NOMO-1 (cell line): ENCODE data around the gene GALNTL6.
A peak's percentile ranks its signal among the peaks of the same experiment; 100 is the strongest.

ENCODE experiments used
- DNase-seq, 2 experiments: peaks; one replicate each; lab custom pipeline; 2025; ENCODE audit not compliant: unreplicated experiment in 2 of 2; lab: John Stamatoyannopoulos, UW

GALNTL6 gene

DNA sequence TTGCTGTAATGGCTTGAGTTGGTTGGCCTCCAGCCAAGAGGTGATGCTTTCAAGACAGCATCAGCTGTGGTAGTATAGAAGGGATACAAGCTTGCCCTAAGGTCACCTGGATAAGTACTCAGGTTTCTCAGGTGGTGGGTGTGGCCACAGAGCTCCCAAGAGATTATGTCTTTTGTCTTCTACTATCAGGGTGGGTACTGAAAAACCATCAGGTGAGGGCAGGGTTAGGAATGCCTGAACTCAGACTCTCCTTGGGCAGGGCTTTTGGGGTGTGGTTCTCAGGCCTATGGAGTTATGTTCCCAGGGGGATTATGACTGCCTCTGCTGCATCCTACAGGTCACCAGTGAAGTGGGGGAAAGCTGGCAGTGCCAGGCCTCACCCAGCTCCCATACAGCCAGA is 700.8 kb downstream of the GALNTL6 start:
- DNase-seq, result no peak

DNA sequence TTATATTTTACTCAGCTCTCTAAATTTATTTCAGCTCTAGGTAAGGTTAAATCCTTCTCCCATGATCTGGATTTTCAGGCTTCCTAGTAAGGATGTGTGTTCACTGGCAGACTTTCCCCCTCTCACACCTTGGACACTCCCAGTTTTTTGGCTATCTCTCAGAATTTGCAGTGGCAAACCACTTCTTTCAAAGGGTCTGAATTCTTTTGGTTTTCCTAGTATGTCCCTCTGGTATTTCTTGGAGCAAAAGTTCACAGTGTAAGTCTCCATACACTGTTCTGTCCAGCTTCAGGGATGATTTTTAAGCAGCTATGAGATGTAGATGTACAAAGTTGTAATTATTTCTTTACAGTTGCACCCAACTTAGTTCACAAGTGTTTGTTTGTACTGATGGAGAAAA is 701.6 kb downstream of the GALNTL6 start:
- no peak for DNase-seq

DNA sequence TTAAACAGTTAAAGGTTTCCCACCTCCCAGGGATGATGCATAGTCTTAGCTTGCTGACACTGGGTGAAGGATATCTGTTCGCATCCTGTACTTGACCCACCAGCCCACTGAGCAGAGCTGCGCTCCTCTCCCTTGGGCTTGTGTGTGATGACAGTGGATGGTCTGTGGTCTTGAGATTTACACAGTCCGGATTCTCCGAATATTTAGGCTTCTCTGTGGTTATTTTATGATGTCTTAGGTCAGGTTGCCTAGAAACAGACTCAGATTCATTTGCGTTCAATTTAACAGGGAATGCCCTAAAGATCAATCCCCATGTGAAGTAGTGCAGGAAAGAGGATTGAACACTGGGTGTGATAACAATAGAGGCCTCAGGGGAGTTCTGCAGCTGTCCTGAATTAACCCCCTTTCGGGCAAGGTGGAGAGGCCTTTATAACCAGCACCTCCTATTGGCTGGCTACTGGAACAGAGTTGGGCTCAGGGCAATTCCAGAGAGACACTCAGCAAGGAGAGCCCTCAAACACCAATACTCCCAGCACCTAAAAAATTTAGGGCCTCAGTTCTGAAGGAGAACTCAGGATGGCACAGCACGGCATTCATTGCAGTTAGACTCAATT is 702.2 kb downstream of the GALNTL6 start:
- no peak for DNase-seq

DNA sequence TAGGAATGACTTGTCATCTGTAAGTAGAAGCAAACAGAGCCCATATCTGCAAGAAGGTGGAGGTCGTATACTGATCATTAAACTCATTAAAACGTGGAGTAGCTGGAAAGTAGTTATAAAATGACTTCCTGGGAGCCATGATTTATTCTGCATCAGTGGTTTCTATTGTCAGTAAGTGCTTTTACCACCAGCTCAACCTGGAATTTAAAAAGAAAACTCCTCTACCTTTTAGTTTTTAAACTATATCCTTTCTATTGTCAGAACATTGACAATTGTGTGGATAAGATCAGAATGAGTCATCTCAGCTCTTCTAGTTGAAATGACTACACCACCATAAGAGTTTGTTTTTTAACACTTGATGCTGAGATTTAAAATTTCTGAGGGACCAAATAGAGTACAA is 704.2 kb downstream of the GALNTL6 start:
- no peak for DNase-seq

DNA sequence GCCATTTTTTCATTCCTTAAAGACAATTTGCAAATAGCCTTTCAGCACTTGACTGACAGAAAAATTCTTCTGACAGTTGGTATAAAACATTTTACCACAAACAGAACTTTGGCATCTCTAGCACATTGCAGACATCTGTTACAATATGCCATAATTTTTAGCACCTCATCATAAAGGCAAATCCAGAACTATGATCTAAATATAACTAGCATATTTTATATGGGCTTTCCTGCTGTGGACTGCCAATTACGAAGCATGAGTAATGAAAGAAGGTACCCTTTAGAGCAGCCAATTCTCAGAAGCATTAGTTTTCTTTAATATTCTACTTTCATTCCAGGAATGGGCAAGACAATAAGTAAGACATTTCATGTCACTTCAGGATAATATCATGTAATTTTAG is 708.0 kb downstream of the GALNTL6 start:
- DNase-seq, result no peak

DNA sequence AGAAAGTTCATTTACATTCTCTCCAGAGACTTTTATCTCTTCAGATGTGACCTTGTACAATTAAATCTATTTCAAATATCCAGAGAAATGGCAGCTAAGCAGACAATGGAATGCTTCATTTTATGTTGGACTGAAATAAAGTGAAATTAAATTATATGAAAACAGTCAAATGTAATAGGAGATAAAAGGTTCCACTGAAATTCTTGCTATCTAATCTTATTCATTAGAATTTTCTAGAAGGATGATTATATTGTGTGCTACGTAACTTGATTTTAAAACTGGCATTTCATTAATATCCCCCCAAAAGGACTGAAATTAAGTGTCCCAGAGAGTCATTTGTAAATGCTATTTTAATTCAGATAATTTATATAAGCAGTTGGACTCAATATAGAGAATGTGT is 708.5 kb downstream of the GALNTL6 start:
- DNase-seq, result no peak

DNA sequence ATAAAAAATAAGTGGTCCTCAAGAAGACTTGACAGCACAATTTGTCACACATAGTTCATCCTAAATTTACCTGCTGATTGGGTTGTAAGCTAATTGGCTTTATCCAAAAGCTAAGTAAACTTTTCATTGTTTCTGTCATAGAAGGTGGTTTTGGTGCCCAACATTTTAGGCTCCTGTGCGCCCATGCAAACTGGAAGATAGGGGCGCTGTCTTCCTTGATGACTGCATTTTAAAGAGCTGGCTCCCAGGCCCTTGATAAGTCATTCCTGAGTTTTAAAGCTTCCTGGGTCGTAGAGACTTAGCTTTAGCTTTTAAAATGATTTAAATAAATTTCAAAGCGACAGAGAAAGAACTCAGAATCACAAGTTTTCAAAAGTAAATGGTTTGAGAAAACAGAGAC is 730.0 kb downstream of the GALNTL6 start:
- DNase-seq, result no peak

DNA sequence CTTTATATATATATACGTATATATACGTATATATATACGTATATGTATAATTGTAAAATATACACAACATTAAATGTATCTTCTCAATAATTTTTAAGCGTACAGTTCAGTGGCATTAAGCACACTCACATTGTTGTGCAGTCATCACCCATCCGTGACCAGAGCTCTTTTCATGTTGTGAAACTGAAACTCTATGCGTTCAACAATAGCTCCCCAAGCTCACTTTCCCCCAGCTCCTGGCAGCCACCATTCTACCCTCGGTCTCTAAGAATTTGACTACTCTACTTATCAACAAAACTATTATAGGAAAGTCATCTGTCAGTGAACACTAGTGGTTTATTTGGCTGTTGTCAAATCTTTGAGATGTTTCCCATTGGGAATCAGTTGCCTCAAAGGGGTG is 733.6 kb downstream of the GALNTL6 start:
- no peak for DNase-seq

DNA sequence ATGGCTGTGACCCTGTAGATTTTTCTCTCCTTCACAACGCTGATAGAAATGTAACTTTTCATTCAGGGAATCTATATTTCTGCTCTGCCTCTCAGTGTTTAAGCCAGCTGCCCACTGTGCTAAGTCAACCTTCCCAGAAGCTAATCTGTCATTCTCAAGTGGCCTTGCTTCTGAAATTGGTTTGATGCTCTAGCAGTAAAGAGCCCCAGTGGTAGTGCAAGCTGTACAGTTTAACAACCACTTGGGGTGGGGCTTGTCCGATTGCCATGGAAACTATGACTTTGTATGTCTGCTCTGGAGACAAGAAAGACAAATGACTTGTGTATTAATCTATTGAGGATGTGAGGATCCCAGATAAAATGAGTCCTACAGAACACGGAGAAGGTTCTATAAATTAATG is 734.5 kb downstream of the GALNTL6 start:
- DNase-seq, result no peak

DNA sequence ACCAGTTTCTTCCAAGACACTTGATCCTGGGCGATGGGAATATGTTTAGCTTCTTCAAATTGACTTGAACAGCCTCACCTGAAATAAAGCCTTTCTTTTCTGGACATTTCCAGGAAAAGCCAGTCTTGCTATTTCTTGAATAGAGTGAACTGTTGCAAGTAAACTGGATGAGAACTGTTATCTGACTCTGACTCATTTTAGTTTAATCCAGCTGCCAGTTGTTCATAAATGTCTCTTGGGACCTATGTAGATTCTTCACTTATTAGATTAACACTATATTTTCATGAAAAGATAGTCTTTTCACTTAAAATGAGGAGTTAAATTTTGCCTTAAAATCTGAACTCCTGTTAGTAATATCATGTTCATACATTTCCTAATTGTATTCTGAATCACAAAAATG is 740.0 kb downstream of the GALNTL6 start:
- DNase-seq, result no peak

DNA sequence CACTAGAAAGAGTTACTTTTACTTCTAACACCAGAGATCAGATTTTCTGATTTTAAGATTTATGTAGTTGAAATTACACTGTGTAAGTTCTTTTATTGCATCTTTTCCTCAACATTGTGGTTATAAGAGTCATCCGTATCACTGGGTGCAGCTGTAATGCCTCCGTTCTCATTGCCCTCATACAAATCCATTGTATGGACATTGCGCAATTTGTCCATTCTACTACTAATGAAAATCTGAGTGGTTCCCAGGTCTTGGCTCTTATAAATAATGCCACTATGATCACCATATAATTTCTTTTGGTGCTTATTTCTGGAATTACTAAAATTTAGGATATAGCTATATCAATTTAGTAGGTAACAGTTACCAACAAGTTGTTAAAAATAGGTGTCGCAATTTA is 741.4 kb downstream of the GALNTL6 start:
- no peak for DNase-seq

DNA sequence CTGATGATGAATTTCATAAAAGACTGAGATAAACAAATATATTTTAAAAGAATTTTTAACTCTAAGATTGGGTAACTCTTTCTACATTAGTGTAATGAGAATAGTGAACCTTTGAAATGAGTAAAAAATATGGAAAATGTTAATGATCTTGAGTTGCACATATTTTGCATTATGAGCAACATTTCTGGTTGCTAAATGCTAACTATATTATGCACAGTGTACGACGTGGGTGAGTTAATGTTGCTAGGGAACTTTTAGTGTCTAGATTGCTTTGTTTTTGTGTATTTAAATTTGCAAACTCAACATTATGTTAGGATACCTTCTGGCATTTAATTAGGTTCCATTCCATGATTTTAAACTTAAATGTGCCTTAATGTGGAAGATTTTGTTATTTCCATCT is 742.5 kb downstream of the GALNTL6 start:
- DNase-seq, result no peak

DNA sequence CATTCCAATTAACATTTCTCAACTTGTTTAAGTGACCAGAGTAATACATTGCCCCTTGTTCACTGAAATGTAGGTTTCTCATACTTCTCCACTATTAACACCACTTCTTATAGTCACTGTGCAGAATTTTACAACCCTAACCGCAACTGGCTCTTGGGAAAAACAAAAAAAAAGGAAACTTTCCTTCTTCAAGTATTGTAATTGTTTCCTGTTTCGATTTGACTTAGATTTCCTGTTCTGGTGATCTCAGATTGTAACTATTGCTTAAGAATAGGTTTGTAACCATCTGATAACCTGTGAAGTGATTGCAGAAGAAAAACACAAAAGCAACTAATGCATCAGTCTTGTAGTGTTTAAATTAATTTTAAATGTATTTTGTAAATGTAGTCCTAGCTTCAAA is 760.7 kb downstream of the GALNTL6 start:
- peak; percentile 72 to 97 for DNase-seq

DNA sequence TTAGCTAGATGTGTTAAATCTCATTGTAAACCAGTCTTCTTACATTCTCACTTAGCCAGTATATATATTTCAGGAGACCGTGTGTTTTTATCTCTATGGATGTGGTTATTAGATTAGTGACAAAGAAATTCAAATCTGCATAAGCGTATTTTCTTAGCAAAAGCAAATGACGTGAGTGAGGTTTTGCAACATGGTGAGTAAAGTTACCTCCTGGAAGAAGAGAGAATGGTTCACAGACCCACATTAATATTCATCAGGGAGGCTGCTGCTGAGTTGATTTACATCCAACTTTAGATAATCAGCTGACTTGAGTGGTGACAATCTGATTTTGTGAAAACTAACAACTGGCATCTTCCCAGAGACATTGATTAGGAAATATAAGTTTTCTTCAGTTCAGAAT is 765.5 kb downstream of the GALNTL6 start:
- DNase-seq, result no peak

DNA sequence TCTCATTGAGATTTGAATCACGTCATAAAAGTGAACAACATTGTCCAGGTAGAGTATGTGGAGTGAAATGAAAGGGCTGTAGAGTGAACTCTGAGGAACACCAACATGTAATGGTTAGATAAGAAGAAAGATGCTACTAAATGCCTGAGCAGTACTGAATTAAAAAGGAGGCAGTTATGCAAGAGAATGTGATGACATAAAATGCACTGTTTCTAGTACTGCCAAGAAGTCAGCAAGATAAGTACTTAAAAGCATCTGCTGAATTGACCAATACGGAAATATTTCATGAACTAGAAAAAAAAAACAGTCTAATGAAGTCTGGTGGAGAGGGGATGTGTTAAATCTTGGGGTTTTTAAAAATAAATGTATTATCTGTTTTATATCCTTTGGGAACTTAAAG is 771.6 kb downstream of the GALNTL6 start:
- DNase-seq, result no peak

DNA sequence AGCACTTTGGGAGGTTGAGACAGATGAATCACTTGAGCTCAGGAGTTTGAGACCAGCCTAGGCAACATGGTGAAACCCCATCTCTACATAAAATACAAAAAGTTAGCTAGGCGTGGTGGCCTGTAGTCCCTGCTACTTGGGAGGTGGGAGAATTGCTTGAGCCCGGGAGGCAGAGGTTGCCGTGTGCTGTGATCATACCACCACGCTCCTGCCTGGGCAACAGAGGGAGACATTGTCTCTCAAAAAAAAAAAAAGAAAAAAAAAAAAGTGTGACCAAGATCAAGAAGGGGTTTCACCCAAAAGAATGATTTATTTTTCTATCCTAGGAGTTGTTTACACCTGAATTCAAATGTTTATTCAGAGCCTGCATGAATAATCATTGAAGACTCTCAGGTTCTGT is 783.0 kb downstream of the GALNTL6 start:
- DNase-seq, result no peak

DNA sequence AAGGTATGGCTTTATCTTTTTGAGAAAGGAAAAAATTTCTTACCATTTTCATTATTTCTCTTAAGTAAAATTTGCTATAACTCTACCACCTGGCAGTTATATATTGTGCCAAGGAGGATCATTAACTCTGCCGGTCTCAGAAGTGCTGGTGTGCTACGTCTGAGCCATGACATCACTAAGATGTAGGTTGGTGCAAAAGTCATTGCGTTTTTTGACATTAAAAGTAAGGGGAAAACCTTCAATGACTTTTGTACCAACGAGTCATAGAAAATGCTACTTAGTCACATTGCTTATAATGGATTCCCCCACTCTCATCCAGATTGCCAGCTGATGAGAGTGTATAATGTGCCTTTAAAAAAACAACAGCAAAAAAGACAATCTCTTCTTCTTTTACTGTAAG is 786.4 kb downstream of the GALNTL6 start:
- DNase-seq, result no peak

DNA sequence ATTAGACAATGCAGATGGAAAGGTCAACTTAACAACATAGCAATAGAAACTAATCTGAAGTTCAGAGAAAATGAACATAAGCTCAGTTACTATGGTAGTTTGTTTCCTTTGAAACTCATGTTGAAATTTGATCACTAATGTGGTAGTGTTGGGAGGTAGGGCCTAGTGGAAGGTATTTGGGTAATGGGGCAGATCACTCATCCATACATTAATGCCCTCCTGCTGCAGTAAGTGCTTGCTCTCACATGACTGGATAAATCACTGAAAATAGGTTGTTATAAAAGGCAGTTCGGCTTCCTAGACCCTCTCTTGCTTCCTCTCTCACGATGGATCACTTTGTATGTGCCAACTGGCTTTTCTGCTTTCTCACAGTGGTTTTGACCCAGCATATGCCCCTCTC is 788.0 kb downstream of the GALNTL6 start:
- no peak for DNase-seq

DNA sequence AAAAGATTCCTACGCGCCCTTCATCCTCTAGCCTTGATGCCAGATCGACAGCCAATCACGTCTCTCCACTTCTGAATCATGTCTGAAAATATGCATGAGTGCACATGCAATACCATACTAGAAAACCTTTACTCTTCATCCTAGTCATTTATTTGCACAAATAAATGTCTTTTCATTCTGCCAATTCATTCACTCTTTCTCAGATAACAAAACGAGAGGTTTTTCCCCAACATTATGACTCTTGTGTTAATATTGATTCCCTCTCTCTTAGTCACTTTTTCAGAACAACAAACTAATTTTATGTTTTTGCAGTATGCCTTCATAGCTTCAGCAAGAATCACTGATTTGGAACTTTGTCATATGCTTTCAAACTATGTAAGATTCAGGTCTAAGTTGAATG is 806.0 kb downstream of the GALNTL6 start:
- DNase-seq, result no peak

DNA sequence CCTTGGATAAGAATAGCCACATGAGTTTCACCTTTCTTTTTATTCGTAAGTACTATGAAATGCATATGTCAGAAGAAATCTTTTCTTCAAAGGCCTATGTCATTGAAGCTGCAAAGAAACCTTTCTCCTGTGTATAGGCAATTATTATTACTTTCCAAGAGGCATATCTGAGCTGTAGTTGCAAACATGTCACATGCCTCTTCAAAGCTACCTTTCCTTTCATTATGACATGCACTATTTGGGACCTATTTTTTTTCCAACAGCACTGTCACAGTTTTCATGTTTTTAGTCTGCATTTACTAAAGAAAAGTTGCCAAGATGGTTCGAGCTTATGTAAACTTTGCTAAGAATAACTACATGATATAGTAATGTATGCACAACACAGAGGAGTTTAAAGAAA is 806.6 kb downstream of the GALNTL6 start:
- no peak for DNase-seq

DNA sequence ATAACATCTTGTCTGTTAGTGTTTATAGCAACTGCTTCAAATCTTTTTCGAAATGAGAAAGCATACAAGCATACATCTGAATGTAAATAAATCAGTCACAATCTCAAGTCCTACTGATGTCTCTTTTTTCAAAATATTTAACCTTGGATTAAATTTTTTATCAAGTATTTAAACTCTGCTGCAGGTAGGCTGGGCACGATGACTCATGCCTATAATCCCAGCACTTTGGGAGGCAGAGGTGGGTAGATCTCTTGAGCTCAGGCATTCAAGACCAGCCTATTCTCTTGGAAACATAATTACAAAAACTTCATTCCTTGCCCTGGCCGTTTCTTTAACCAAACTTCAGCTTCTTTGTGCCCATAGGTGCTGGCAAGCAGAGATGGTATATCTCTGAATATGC is 815.1 kb downstream of the GALNTL6 start:
- no peak for DNase-seq

DNA sequence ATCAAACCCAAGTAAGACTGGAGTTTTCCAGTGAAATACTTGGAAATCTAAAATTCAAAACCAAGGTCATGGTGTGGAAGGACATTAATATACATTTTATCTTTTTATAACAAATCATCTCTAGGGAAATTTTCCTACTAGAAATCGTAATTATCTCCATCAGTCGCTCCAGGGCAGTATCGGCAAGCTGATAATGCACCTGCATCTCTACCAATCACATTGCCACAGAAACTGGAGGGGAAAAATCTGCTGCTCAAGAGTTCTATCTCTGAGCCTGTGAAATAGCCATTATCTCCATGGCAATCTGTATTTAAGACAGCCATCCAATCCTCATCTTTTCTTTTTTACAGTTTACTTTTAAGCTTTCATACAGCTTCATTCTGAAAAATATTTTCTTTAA is 817.1 kb downstream of the GALNTL6 start:
- no peak for DNase-seq

DNA sequence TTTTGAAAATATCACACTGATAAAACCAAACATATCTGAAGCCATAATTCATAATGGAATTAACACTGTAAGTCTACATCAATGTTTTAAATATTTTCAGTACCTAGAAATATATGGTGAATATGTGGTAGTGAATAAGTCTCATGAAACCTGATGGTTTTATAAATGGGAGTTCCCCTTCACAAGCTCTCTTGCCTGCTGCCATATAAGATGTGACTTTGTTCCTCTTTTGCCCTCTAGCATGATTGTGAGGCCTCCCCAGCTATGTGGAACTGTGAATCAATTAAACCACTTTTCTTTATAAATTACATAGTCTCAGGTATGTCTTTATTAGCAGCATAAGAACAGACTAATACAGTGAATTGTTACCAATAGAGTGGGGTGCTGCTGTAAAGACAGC is 818.6 kb downstream of the GALNTL6 start:
- DNase-seq, result no peak

DNA sequence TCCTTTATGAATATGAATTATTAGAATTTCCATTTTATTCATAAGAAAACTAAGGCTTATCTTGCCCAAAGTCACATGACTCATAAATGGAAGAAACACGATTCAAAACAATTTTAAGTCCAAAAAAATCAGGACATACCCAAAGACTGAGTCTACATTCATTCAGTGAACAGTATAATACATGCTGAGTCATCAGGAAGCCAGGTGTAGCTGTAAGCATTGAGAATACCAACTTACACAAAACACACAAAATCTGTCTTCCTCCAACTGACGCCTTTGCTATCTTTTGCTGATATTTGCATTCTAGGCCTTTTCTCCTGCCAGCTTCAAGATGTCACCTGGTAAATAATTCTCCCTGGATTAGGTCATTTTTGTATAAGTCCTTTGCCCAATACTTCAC is 835.3 kb downstream of the GALNTL6 start:
- DNase-seq, result no peak
